HepG2 (cell line): Measurements from ENCODE around the gene SH3BGRL2. TPM values are rescaled to one million over a fixed set of nuclear protein-coding genes. Genes with fewer than 3 reads are reported as not detected.
A peak's percentile ranks its signal among the peaks of the same experiment; 100 is the strongest.

Source experiments
- BRD4 ChIP-seq: sonication (generic); formaldehyde crosslinking; IDR thresholded peaks from 2 replicates; pipeline ENCODE4 v1.4.0; 2020; ENCODE audit warnings: missing genetic modification reagents
- FOSL2 ChIP-seq: sonication (generic); formaldehyde crosslinking; IDR thresholded peaks from 2 replicates; pipeline ENCODE4 v1.4.0; 2020; ENCODE audit warnings: missing genetic modification reagents
- ISX ChIP-seq: sonication (generic); formaldehyde crosslinking; conservative IDR thresholded peaks from 2 replicates; pipeline ENCODE4 v1.5.0; 2020; ENCODE audit warnings: missing genetic modification reagents
- RFX5 ChIP-seq: IDR thresholded peaks from 2 replicates; pipeline ENCODE4 v1.6.1; 2011; ENCODE audit warnings: low read depth, low read length, improper control_type of control experiment
- SIX4 ChIP-seq: sonication (generic); formaldehyde crosslinking; IDR thresholded peaks from 2 replicates; pipeline ENCODE4 v1.4.0; 2020; ENCODE audit warnings: missing genetic modification reagents
- SMAD9 ChIP-seq: sonication (generic); formaldehyde crosslinking; IDR thresholded peaks from 2 replicates; pipeline ENCODE4 v1.5.1; 2020; ENCODE audit warnings: mild to moderate bottlenecking, missing genetic modification reagents
- SP2 ChIP-seq: sonication (generic); formaldehyde crosslinking; IDR thresholded peaks from 2 replicates; pipeline ENCODE4 v1.5.1; 2020; ENCODE audit warnings: mild to moderate bottlenecking, missing genetic modification reagents
- TOE1 ChIP-seq: sonication (generic); formaldehyde crosslinking; IDR thresholded peaks from 2 replicates; pipeline ENCODE4 v1.4.0; 2020; ENCODE audit warnings: mild to moderate bottlenecking, missing genetic modification reagents
- TOPORS ChIP-seq: sonication (generic); formaldehyde crosslinking; IDR thresholded peaks from 2 replicates; pipeline ENCODE4 v1.8.0; 2023; ENCODE audit warnings: mild to moderate bottlenecking, missing genetic modification reagents
- TSC22D2 ChIP-seq: sonication (generic); formaldehyde crosslinking; IDR thresholded peaks from 2 replicates; pipeline ENCODE4 v1.5.1; 2020; ENCODE audit warnings: missing genetic modification reagents, mild to moderate bottlenecking, borderline replicate concordance
- ZFYVE20 ChIP-seq: sonication (generic); formaldehyde crosslinking; IDR thresholded peaks from 2 replicates; pipeline ENCODE4 v1.8.0; 2023; ENCODE audit warnings: low read depth, mild to moderate bottlenecking, moderate library complexity, missing genetic modification reagents, borderline replicate concordance
- ZNF138 ChIP-seq: sonication (generic); formaldehyde crosslinking; IDR thresholded peaks from 2 replicates; pipeline ENCODE4 v1.5.0; 2020; ENCODE audit warnings: mild to moderate bottlenecking, low read depth, missing genetic modification reagents
- ZNF225 ChIP-seq: sonication (generic); formaldehyde crosslinking; IDR thresholded peaks from 2 replicates; pipeline ENCODE4 v1.4.0; 2020; ENCODE audit warnings: mild to moderate bottlenecking, missing genetic modification reagents
- ZNF383 ChIP-seq: sonication (generic); formaldehyde crosslinking; IDR thresholded peaks from 2 replicates; pipeline ENCODE4 v1.4.0; 2020; ENCODE audit warnings: missing genetic modification reagents, mild to moderate bottlenecking, borderline replicate concordance
- ZNF432 ChIP-seq: sonication (generic); formaldehyde crosslinking; IDR thresholded peaks from 2 replicates; pipeline ENCODE4 v1.5.0; 2020; ENCODE audit warnings: missing genetic modification reagents, mild to moderate bottlenecking, borderline replicate concordance
- ZNF567 ChIP-seq: sonication (generic); formaldehyde crosslinking; IDR thresholded peaks from 2 replicates; pipeline ENCODE4 v1.8.1; 2023; ENCODE audit warnings: mild to moderate bottlenecking, missing genetic modification reagents, borderline replicate concordance
- ZNF670 ChIP-seq: sonication (generic); formaldehyde crosslinking; IDR thresholded peaks from 2 replicates; pipeline ENCODE4 v1.8.0; 2022; ENCODE audit warnings: mild to moderate bottlenecking, missing genetic modification reagents, borderline replicate concordance
- ZNF7 ChIP-seq: IDR thresholded peaks from 2 replicates; pipeline ENCODE4 v1.6.1; 2016; ENCODE audit warnings: missing biosample characterization, missing genetic modification reagents
- ZNF776 ChIP-seq: sonication (generic); formaldehyde crosslinking; IDR thresholded peaks from 2 replicates; pipeline ENCODE4 v1.4.0; 2020; ENCODE audit warnings: mild to moderate bottlenecking, missing genetic modification reagents
- polyA plus RNA-seq, 8 experiments: library from polyadenylated mRNA; depleted of rRNA in 3 of 8; stranded (reverse) in 7 of 8; unstranded in 1 of 8; fragments of >200 nt; fragmentation: Illumina TruSeq in 4 of 8; extraction: Trizol in 4 of 8; gene quantifications; 2 replicates each; pipeline versions ENCODE4 v1.2.1 to v1.2.3, GENCODE V29; 2011 to 2016; ENCODE audit warnings: low read depth in 4 of 8, missing spikeins in 1 of 8, mixed read lengths in 1 of 8; ENCODE audit not compliant: insufficient read depth in 1 of 8
- total RNA-seq, 5 experiments: library from RNA; depleted of rRNA; stranded (reverse); fragments of >200 nt; fragmentation: Illumina TruSeq; extraction: Trizol; gene quantifications; 2 replicates each; pipeline ENCODE4 v1.2.3, GENCODE V29; 2016; ENCODE audit warnings: low read depth in 1 of 5
- TF ChIP-seq, protein P1 (sequence below): IDR thresholded peaks from 2 replicates; pipeline ENCODE4 v1.6.1; 2016; ENCODE audit warnings: mild to moderate bottlenecking
- TF ChIP-seq, protein P2 (sequence below): sonication (generic); formaldehyde crosslinking; IDR thresholded peaks from 2 replicates; pipeline ENCODE4 v1.4.0; 2020; ENCODE audit warnings: mild to moderate bottlenecking, missing genetic modification reagents, borderline replicate concordance
- TF ChIP-seq, protein P3 (sequence below): sonication (generic); formaldehyde crosslinking; IDR thresholded peaks from 2 replicates; pipeline ENCODE4 v1.4.0; 2020; ENCODE audit warnings: low read depth, mild to moderate bottlenecking, missing genetic modification reagents
- TF ChIP-seq, protein P4 (sequence below): sonication (generic); formaldehyde crosslinking; IDR thresholded peaks from 2 replicates; pipeline ENCODE4 v1.8.1; 2023; ENCODE audit warnings: mild to moderate bottlenecking, moderate library complexity, missing genetic modification reagents

The SH3BGRL2 gene
- total and polyA plus RNA-seq, 2 of the 13 experiments (the other 11 are each of a cell fraction or from before 2014, with no cell fraction given), result 10.9 to 28.8 TPM

DNA sequence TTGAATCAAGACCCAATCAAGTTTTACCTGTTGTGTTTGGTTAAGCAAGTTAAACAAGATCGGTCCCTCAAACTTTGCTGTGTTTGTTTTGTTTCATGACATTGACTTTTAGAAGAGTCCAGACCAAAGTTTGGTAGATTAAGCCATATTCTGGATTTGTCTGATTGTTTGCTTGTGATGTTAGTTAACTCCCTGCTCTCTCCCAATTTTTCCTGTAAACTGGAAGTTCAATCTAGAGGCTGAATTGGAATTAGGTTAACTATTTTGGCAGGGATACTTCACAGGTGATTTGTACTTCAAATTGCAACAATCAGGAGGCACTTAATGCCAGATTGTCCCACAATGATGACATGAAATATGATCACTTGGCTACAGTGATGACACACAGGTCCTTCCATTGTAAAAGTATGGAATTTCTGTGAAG, 13.6 kb upstream of the SH3BGRL2 start (continued):
- no peak for TF ChIP-seq ZNF670 (CRISPR knock-in tag)
- TF ChIP-seq, protein P1, sequence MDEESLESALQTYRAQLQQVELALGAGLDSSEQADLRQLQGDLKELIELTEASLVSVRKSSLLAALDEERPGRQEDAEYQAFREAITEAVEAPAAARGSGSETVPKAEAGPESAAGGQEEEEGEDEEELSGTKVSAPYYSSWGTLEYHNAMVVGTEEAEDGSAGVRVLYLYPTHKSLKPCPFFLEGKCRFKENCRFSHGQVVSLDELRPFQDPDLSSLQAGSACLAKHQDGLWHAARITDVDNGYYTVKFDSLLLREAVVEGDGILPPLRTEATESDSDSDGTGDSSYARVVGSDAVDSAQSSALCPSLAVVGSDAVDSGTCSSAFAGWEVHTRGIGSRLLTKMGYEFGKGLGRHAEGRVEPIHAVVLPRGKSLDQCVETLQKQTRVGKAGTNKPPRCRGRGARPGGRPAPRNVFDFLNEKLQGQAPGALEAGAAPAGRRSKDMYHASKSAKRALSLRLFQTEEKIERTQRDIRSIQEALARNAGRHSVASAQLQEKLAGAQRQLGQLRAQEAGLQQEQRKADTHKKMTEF (CRISPR knock-in tag), result 0 out of 2 replicates have a peak, but pooled peaks have one; percentile 51
- TF ChIP-seq ZNF567 (CRISPR knock-in tag), result no peak
- TF ChIP-seq, protein P2, sequence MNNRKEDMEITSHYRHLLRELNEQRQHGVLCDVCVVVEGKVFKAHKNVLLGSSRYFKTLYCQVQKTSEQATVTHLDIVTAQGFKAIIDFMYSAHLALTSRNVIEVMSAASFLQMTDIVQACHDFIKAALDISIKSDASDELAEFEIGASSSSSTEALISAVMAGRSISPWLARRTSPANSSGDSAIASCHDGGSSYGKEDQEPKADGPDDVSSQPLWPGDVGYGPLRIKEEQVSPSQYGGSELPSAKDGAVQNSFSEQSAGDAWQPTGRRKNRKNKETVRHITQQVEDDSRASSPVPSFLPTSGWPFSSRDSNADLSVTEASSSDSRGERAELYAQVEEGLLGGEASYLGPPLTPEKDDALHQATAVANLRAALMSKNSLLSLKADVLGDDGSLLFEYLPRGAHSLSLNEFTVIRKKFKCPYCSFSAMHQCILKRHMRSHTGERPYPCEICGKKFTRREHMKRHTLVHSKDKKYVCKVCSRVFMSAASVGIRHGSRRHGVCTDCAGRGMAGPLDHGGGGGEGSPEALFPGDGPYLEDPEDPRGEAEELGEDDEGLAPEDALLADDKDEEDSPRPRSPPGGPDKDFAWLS, result no peak
- TF ChIP-seq, protein P3, sequence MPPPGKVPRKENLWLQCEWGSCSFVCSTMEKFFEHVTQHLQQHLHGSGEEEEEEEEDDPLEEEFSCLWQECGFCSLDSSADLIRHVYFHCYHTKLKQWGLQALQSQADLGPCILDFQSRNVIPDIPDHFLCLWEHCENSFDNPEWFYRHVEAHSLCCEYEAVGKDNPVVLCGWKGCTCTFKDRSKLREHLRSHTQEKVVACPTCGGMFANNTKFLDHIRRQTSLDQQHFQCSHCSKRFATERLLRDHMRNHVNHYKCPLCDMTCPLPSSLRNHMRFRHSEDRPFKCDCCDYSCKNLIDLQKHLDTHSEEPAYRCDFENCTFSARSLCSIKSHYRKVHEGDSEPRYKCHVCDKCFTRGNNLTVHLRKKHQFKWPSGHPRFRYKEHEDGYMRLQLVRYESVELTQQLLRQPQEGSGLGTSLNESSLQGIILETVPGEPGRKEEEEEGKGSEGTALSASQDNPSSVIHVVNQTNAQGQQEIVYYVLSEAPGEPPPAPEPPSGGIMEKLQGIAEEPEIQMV, result no peak
- TF ChIP-seq SIX4 (CRISPR knock-in tag), result no peak
- TF ChIP-seq RFX5, result no peak
- TF ChIP-seq, protein P4, sequence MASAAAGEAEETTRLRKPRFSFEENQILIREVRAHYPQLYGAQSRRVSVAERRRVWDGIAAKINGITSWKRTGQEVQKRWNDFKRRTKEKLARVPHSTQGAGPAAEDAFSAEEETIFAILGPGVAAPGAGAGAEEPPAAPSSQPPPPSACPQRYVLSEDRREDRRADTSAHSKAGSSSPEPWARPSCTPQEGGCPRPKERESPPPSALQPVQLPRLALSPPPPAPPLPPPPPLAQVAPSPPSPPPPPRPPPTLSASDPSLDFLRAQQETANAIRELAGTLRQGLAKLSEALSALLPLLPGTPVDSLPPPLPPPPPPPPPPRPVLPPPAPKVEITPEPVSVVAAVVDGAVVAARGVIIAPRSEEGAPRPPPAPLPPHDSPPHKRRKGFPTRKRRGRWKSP (CRISPR knock-in tag), result no peak
- TF ChIP-seq TSC22D2, result no peak
- TF ChIP-seq ZNF776 (CRISPR knock-in tag), result no peak
- TF ChIP-seq ZFYVE20, result no peak
- TF ChIP-seq FOSL2, result no peak
- no peak for TF ChIP-seq SMAD9 (CRISPR knock-in tag)
- TF ChIP-seq TOE1, result no peak
- no peak for TF ChIP-seq ZNF138 (CRISPR knock-in tag)
- no peak for TF ChIP-seq ZNF383 (CRISPR knock-in tag)
- TF ChIP-seq ISX (CRISPR knock-in tag), result no peak
- no peak for TF ChIP-seq ZNF7
- no peak for TF ChIP-seq ZNF432 (CRISPR knock-in tag)
- no peak for TF ChIP-seq ZNF225 (CRISPR knock-in tag)
- no peak for TF ChIP-seq SP2 (CRISPR knock-in tag)
- TF ChIP-seq BRD4 (CRISPR knock-in tag), result no peak
- no peak for TF ChIP-seq TOPORS (CRISPR knock-in tag)
